Endothelial cell of umbilical vein (primary cell): Measurements from ENCODE around the gene IGFBP2.

Experiments
- EZH2 ChIP-seq: IDR thresholded peaks from 2 replicates; pipeline ENCODE4 v1.6.1; 2012; ENCODE audit warnings: borderline replicate concordance, low read depth, mild to moderate bottlenecking, moderate library complexity, low read length, inconsistent platforms; ENCODE audit not compliant: severe bottlenecking
- POLR2A ChIP-seq: IDR thresholded peaks from 2 replicates; pipeline ENCODE4 v1.6.1; 2012; ENCODE audit warnings: low read depth, mild to moderate bottlenecking, control low read depth, low read length
- POLR2AphosphoS5 ChIP-seq: IDR thresholded peaks from 2 replicates; pipeline ENCODE4 v1.6.1; 2012; ENCODE audit warnings: low read depth, mild to moderate bottlenecking, control low read depth, low read length, moderate library complexity; ENCODE audit not compliant: insufficient read depth
- TF ChIP-seq, protein P1 (sequence below), 2 donors: IDR thresholded peaks; 1 replicate in 1 of 2; 2 replicates in 1 of 2; pipeline ENCODE4 v1.5.1; 2011; ENCODE audit warnings: low read length in 2 of 2, mild to moderate bottlenecking in 2 of 2, moderate library complexity in 2 of 2, control low read depth in 1 of 2, inconsistent platforms in 1 of 2, low read depth in 1 of 2; ENCODE audit not compliant: insufficient read depth in 1 of 2; ENCODE audit errors: extremely low read depth in 1 of 2
- TF ChIP-seq, protein P2 (sequence below): IDR thresholded peaks from 2 replicates; pipeline ENCODE4 v1.6.1; 2011; ENCODE audit not compliant: insufficient read depth, insufficient read length

DNA sequence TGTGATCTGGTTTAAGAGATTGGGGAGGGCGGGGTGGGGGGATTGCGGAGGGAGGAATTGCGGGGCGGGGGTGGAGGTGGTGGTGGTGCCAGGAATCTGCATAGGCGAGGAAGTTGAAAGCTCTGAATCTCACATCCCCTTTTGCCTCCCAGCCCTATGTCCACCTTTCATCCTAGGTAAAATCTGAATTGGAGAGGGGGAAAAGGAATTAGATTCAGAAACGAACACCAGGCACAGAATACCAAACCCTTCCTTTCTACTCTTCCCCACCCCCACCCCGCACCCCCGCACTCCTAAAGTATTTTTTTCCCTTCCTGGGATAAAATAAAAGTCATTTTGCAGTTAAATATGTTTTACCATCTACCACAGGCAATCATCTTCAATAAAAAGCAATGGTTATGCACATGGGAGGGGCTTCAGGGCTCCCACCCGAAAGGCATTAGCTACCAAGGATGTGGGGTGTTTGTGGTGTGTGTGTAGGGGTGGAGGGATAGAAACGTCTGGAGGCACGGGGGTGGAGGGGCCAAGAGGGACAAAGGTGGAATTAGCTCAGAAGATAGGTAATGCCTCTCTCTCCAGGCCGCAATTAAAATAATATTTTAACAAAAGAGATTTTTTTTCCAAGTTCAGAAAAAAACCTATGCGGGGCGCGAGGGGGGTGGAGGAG lies 60.3 kb downstream of the IGFBP2 start:
- TF ChIP-seq POLR2A (no peak), POLR2AphosphoS5 (no peak), EZH2 (no peak)
- TF ChIP-seq, protein P1, sequence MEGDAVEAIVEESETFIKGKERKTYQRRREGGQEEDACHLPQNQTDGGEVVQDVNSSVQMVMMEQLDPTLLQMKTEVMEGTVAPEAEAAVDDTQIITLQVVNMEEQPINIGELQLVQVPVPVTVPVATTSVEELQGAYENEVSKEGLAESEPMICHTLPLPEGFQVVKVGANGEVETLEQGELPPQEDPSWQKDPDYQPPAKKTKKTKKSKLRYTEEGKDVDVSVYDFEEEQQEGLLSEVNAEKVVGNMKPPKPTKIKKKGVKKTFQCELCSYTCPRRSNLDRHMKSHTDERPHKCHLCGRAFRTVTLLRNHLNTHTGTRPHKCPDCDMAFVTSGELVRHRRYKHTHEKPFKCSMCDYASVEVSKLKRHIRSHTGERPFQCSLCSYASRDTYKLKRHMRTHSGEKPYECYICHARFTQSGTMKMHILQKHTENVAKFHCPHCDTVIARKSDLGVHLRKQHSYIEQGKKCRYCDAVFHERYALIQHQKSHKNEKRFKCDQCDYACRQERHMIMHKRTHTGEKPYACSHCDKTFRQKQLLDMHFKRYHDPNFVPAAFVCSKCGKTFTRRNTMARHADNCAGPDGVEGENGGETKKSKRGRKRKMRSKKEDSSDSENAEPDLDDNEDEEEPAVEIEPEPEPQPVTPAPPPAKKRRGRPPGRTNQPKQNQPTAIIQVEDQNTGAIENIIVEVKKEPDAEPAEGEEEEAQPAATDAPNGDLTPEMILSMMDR (IDR thresholded peaks at IDR 0.05; ENCODE audit: extremely low read depth in 1 of 2, insufficient read depth in 1 of 2, low read depth in 1 of 2, low read length in 2 of 2) = no peak
- TF ChIP-seq, protein P2, sequence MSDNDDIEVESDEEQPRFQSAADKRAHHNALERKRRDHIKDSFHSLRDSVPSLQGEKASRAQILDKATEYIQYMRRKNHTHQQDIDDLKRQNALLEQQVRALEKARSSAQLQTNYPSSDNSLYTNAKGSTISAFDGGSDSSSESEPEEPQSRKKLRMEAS = no peak
